AG04450 (cell line): ENCODE results near the gene NCOA1. TPM values are rescaled to one million over a fixed set of nuclear protein-coding genes. Genes with fewer than 3 reads are reported as not detected.
"Not testable (repeated sequence)": the region's sequence is repeated elsewhere in the genome, so short reads cannot be mapped to it uniquely, and the experiment has no call there.

Source experiments
- CTCF ChIA-PET: fragments of 300-600, 350-600 bp; formaldehyde crosslinking; extraction: SDS; loops from one replicate; lab custom pipeline; 2022; ENCODE audit warnings: antibody characterized with exemption, inconsistent platforms; lab: Charles Lee
- POLR2A ChIA-PET: fragments of 350-600 bp; formaldehyde crosslinking; extraction: SDS; loops from one replicate; lab custom pipeline; 2021; ENCODE audit warnings: antibody characterized with exemption, inconsistent platforms; lab: Yijun Ruan, JAX
- DNase-seq: peaks from one replicate; pipeline ENCODE4 v3.0.0-alpha.2; 2011; ENCODE audit warnings: low read depth, low spot score
- H3K27ac ChIP-seq: one replicate; pipeline ENCODE4 v1.5.1; 2012; ENCODE audit warnings: low read depth, low read length, control low read depth
- H3K27me3 ChIP-seq: one replicate; pipeline ENCODE4 v1.6.0; 2012; ENCODE audit warnings: low read length; ENCODE audit not compliant: control insufficient read depth, insufficient read depth
- H3K4me3 ChIP-seq: 2 replicates; pipeline ENCODE4 v1.5.1; 2011; ENCODE audit warnings: mild to moderate bottlenecking, low read depth, low read length, control low read depth
- H3K9me3 ChIP-seq: 2 replicates; pipeline ENCODE4 v1.5.1; 2012; ENCODE audit warnings: low read length; ENCODE audit not compliant: control insufficient read depth, insufficient read depth
- CTCF ChIP-seq: IDR thresholded peaks from 2 replicates; pipeline ENCODE4 v1.5.1; 2011; ENCODE audit warnings: low read depth, low read length, control low read depth, inconsistent platforms
- polyA plus RNA-seq: library from polyadenylated mRNA; depleted of rRNA; stranded (reverse); fragments of >200 nt; gene quantifications from 2 replicates; pipeline ENCODE4 v1.2.3, GENCODE V29; 2011

NCOA1 gene
- polyA plus RNA-seq, 1 experiment, result 20.8 TPM

GRCh38 chr2:24527536-24527935 is 36.5 kb downstream of the NCOA1 start:
- ChIA-PET CTCF (interaction anchor here (0.6 kb wide), 1 partner anchor 179 kb away, joined by 3 read pairs; no protein-coding TSS in a partner anchor), POLR2A (no interaction called here)
- Histone ChIP-seq H3K27me3 (no peaks in the 10 kb centered on the region), H3K4me3 (no peak overlapping the region), H3K27ac (no peak overlapping the region), H3K9me3 (peaks cover 6% of the 10 kb centered on the region; the same call in 1 of the 2 replicates)
- no peak for TF ChIP-seq CTCF
- no peak for DNase-seq

- no peak for DNase-seq
- TF ChIP-seq CTCF, result no peak
- no peak overlapping the region for H3K27ac ChIP-seq
- POLR2A ChIA-PET, result no interaction called here
- H3K27me3 ChIP-seq, result no peaks in the 10 kb centered on the region
- CTCF ChIA-PET, result no interaction called here
- no peak overlapping the region for H3K4me3 ChIP-seq
- H3K9me3 ChIP-seq, result peaks cover 6% of the 10 kb centered on the region; the same call in 1 of the 2 replicates
Measured at GRCh38 chr2:24530796-24531195, 39.7 kb downstream of the NCOA1 start.

DNA sequence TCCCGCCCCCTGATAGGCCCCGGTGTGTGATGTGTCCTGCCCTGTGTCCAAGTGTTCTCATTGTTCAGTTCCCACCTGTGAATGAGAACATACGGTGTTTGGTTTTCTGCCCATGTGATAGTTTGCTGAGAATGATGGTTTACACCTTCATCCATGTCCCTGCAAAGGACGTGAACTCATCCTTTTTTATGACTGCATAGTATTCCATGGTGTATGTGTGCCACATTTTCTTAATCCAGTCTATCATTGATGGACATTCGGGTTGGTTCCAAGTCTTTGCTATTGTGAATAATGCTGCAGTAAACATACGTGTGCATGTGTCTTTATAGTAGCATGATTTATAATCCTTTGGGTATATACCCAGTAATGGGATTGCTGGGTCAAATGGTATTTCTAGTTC is 40.6 kb downstream of the NCOA1 start:
- DNase-seq, CTCF ChIA-PET, H3K27me3 ChIP-seq, H3K4me3 ChIP-seq, H3K9me3 ChIP-seq, H3K27ac ChIP-seq, POLR2A ChIA-PET: not testable (repeated sequence)

DNA sequence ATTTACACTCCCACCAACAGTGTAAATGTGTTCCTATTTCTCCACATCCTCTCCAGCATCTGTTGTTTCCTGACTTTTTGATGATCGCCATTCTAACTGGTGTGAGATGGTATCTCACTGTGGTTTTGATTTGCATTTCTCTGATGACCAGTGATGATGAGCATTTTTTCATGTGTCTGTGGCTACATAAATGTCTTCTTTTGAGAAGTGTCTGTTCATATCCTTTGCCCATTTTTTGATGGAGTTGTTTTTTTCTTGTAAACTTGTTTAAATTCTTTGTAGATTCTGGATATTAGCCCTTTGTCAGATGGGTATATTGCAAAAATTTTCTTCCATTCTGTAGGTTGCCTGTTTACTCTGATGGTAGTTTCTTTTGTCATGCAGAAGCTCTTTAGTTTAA is 41.0 kb downstream of the NCOA1 start:
- H3K4me3 ChIP-seq, DNase-seq, H3K9me3 ChIP-seq, H3K27ac ChIP-seq, H3K27me3 ChIP-seq, POLR2A ChIA-PET, CTCF ChIA-PET: not testable (repeated sequence)

DNA sequence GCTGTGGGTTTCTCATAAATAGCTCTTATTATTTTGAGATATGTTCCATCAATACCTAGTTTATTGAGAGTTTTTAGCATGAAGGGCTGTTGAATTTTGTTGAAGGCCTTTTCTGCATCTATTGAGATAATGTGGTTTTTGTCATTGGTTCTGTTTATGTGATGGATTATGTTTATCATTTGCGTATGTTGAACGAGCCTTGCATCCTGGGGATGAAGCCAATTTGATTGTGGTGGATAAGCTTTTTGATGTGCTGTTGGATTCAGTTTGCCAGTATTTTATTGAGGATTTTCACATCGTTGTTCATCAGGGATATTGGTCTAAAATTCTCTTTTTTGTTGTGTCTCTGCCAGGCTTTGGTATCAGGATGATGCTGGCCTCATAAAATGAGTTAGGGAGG is 42.5 kb downstream of the NCOA1 start:
- CTCF ChIA-PET, result not testable (repeated sequence)

DNA sequence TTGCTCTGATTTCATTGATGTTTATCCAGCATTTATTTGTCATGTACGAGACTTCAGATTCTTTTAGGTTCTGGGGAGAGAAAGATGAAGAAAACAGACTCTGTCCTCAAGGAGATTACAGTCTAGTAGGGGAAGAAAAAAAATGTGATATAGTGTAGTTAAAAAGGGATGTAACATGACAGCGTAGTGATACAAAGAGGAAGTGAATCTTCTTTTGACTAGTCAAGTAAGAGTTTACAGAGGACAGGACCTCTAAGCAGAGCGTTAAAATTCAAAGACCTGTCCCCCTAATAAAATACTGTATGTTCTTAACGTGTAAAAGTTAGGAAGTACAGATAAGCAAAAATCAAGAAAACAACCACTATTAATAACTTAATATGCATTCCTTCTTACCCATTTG is 47.7 kb downstream of the NCOA1 start:
- POLR2A ChIA-PET, result no interaction called here
- CTCF ChIA-PET, result no interaction called here
- no peak for DNase-seq

More for the DNA sequence above, 42.5 kb downstream of the NCOA1 start:
- POLR2A ChIA-PET, H3K27ac ChIP-seq, H3K4me3 ChIP-seq, H3K27me3 ChIP-seq, H3K9me3 ChIP-seq, DNase-seq: not testable (repeated sequence)

More for the DNA sequence above, 47.7 kb downstream of the NCOA1 start:
- Histone ChIP-seq H3K9me3 (peaks cover 5% of the 10 kb centered on the region; the same call in 1 of the 2 replicates), H3K27me3 (no peaks in the 10 kb centered on the region), H3K27ac (no peak overlapping the region), H3K4me3 (no peak overlapping the region)
- no peak for TF ChIP-seq CTCF
